Stimulated activated CD8-positive, alpha-beta memory T cell treated with anti-CD3 and anti-CD28 coated beads, Interleukin-12 subunit alpha, Interleukin-12 subunit beta, amount 100 ng/mL, for 1 hour (primary cell): Measurements from ENCODE around the gene HSFY2.
"Not testable (repeated sequence)": the region's sequence is repeated elsewhere in the genome, so short reads cannot be mapped to it uniquely, and the experiment has no call there.

Experiments
- DNase-seq: peaks from one replicate; pipeline ENCODE4 v3.0.0-alpha.2; 2020; ENCODE audit warnings: low read depth

The HSFY2 gene

GRCh38 chrY:18773635-18774034 lies at the start of gene HSFY2:
Gene HSFY2 (minus strand): TSS chrY:18773735. CDS start chrY:18773618, 117 bp downstream.
- not testable (repeated sequence) for DNase-seq

- not testable (repeated sequence) for DNase-seq
Observed at GRCh38 chrY:18815751-18816150, 42.2 kb upstream of the HSFY2 start.

GRCh38 chrY:18788757-18789406 lies 15.3 kb upstream of the HSFY2 start:
- not testable (repeated sequence) for DNase-seq

GRCh38 chrY:18754077-18754476 lies 19.5 kb downstream of the HSFY2 start:
- not testable (repeated sequence) for DNase-seq

- DNase-seq = not testable (repeated sequence)
Observed at GRCh38 chrY:18753133-18753815, 20.3 kb downstream of the HSFY2 start.

- DNase-seq = not testable (repeated sequence)
Observed at GRCh38 chrY:18723714-18724113, 49.8 kb downstream of the HSFY2 start.
